Uterus (tissue), 4 donors: ENCODE measurements around the gene SLC38A8. TPM values are rescaled to one million over a fixed set of nuclear protein-coding genes. Genes with fewer than 3 reads are reported as not detected.

Source experiments
- DNase-seq, 2 donors: peaks; one replicate each; pipeline ENCODE4 v3.0.0-alpha.2; 2019 to 2020
- H3K27ac ChIP-seq, 2 donors: fragments of 200-600 bp; sonication (generic); 1 replicate in 1 of 2; 2 replicates in 1 of 2; pipeline ENCODE4 v1.5.1; 2016 to 2018
- H3K27me3 ChIP-seq, 2 donors: fragments of 200-600 bp; sonication (generic); one replicate each; pipeline ENCODE4 v1.5.1; 2018 to 2019; ENCODE audit warnings: control low read depth in 1 of 2
- H3K36me3 ChIP-seq, 2 donors: fragments of 200-600 bp; sonication (generic); one replicate each; pipeline ENCODE4 v1.5.1; 2019; ENCODE audit warnings: control low read depth in 1 of 2
- H3K4me1 ChIP-seq, 2 donors: fragments of 200-600 bp; sonication (generic); one replicate each; pipeline ENCODE4 v1.5.1; 2018 to 2019; ENCODE audit warnings: control low read depth in 1 of 2
- H3K4me3 ChIP-seq, 2 donors: fragments of 200-600 bp; sonication (generic); 1 replicate in 1 of 2; 2 replicates in 1 of 2; pipeline ENCODE4 v1.5.1; 2018 to 2019; ENCODE audit warnings: mild to moderate bottlenecking in 1 of 2
- H3K9me3 ChIP-seq, 2 donors: fragments of 200-600 bp; sonication (generic); one replicate each; pipeline ENCODE4 v1.5.1; 2019; ENCODE audit warnings: control low read depth in 1 of 2
- CTCF ChIP-seq, 4 experiments: fragments of 200-600 bp in 2 of 4; fragments of 450-650 bp in 2 of 4; sonication (generic) in 2 of 4; IDR thresholded peaks; one replicate each; pipeline ENCODE4 v1.5.1; 2016 to 2019; ENCODE audit warnings: antibody characterized with exemption in 4 of 4, mild to moderate bottlenecking in 2 of 4, moderate library complexity in 1 of 4
- POLR2A ChIP-seq, 2 donors: fragments of 450-650 bp; IDR thresholded peaks; one replicate each; pipeline ENCODE4 v1.6.1; 2016; ENCODE audit warnings: antibody characterized with exemption in 2 of 2, mild to moderate bottlenecking in 1 of 2, moderate library complexity in 1 of 2
- intact Hi-C: fragments of 100-400 bp; cut with DNase I; formaldehyde crosslinking; loops from one replicate; pipeline ENCODE4 v1.15.1; 2023; ENCODE audit warnings: low total_unique reads
- total RNA-seq, 4 donors: library from RNA; depleted of rRNA in 3 of 4; stranded (reverse); fragments of >200 nt in 3 of 4; gene quantifications; one replicate each; pipeline versions ENCODE4 v1.1.0 to v1.2.4, GENCODE V29; 2014 to 2023
- donor health status: DM: yes; HTN: yes; CAD: no.

The SLC38A8 gene
- total RNA-seq, 4 donors from 2014 or later: 1.3 TPM; not detected in 3

GRCh38 chr16:84007965-84008364, 34.6 kb downstream of the SLC38A8 start:
- DNase-seq: no peak
- intact Hi-C loops: no loop called here
- Histone ChIP-seq H3K4me3 (no peak overlapping the region), H3K27ac (no peak overlapping the region), H3K4me1 (no peaks in the 10 kb centered on the region), H3K27me3 (no peaks in the 10 kb centered on the region), H3K36me3 (no peaks in the 10 kb centered on the region), H3K9me3 (no peaks in the 10 kb centered on the region)
- TF ChIP-seq CTCF (IDR thresholded peaks at IDR 0.05) (no peak), POLR2A (IDR thresholded peaks at IDR 0.05) (no peak)

- no peak overlapping the region for H3K27ac ChIP-seq
- H3K9me3 ChIP-seq: no peaks in the 10 kb centered on the region
- intact Hi-C loops: no loop called here
- TF ChIP-seq POLR2A (IDR thresholded peaks at IDR 0.05) (no peak), CTCF (IDR thresholded peaks at IDR 0.05) (no peak)
- no peaks in the 10 kb centered on the region for H3K27me3 ChIP-seq
- H3K4me1 ChIP-seq: no peaks in the 10 kb centered on the region
- H3K4me3 ChIP-seq: no peak overlapping the region
- no peaks in the 10 kb centered on the region for H3K36me3 ChIP-seq
- no peak for DNase-seq
Observed at GRCh38 chr16:84007520-84007919, 35.1 kb downstream of the SLC38A8 start.

GRCh38 chr16:84005391-84005790, 37.2 kb downstream of the SLC38A8 start:
- TF ChIP-seq CTCF (IDR thresholded peaks at IDR 0.05) (no peak), POLR2A (IDR thresholded peaks at IDR 0.05) (no peak)
- no peaks in the 10 kb centered on the region for H3K4me1 ChIP-seq
- intact Hi-C loops: no loop called here
- DNase-seq: no peak
- H3K36me3 ChIP-seq: no peaks in the 10 kb centered on the region
- no peak overlapping the region for H3K4me3 ChIP-seq
- no peaks in the 10 kb centered on the region for H3K27me3 ChIP-seq
- no peak overlapping the region for H3K27ac ChIP-seq
- H3K9me3 ChIP-seq: no peaks in the 10 kb centered on the region

- TF ChIP-seq CTCF (IDR thresholded peaks at IDR 0.05) (no peak), POLR2A (IDR thresholded peaks at IDR 0.05) (no peak)
- H3K4me3 ChIP-seq: no peak overlapping the region
- H3K27me3 ChIP-seq: no peaks in the 10 kb centered on the region
- no peak for DNase-seq
- no peaks in the 10 kb centered on the region for H3K9me3 ChIP-seq
- no peaks in the 10 kb centered on the region for H3K4me1 ChIP-seq
- H3K27ac ChIP-seq: no peak overlapping the region
- intact Hi-C loops: no loop called here
- no peaks in the 10 kb centered on the region for H3K36me3 ChIP-seq
Observed at GRCh38 chr16:84004442-84004841, 38.2 kb downstream of the SLC38A8 start.

- Histone ChIP-seq H3K4me3 (no peak overlapping the region), H3K4me1 (no peaks in the 10 kb centered on the region), H3K9me3 (no peaks in the 10 kb centered on the region), H3K27me3 (no peaks in the 10 kb centered on the region), H3K36me3 (no peaks in the 10 kb centered on the region), H3K27ac (no peak overlapping the region)
- TF ChIP-seq POLR2A (IDR thresholded peaks at IDR 0.05) (no peak), CTCF (IDR thresholded peaks at IDR 0.05) (no peak)
- intact Hi-C loops: no loop called here
- DNase-seq: no peak
Observed at GRCh38 chr16:84003038-84003437, 39.6 kb downstream of the SLC38A8 start.
